SJCRH30 (cell line): ENCODE results near the gene OR4D9. TPM values are rescaled to one million over a fixed set of nuclear protein-coding genes. Genes with fewer than 3 reads are reported as not detected.
"Not testable (repeated sequence)": the region's sequence is repeated elsewhere in the genome, so short reads cannot be mapped to it uniquely, and the experiment has no call there.

Source experiments
- DNase-seq, 2 experiments: peaks; one replicate each; pipeline ENCODE4 v3.0.0-alpha.2; 2015 to 2020
- H3K27ac ChIP-seq: fragments of 250-450 bp; sonication (Bioruptor Pico); 2 replicates; pipeline ENCODE4 v1.5.1; 2020; ENCODE audit warnings: mild to moderate bottlenecking, moderate library complexity
- H3K27me3 ChIP-seq: fragments of 250-450 bp; sonication (Bioruptor Pico); 2 replicates; pipeline ENCODE4 v1.5.1; 2020; ENCODE audit warnings: mild to moderate bottlenecking, moderate library complexity
- H3K36me3 ChIP-seq: fragments of 250-450 bp; sonication (Bioruptor Pico); 2 replicates; pipeline ENCODE4 v1.5.1; 2020; ENCODE audit warnings: mild to moderate bottlenecking, moderate library complexity
- H3K4me1 ChIP-seq: fragments of 250-450 bp; sonication (Bioruptor Pico); 2 replicates; pipeline ENCODE4 v1.5.1; 2020; ENCODE audit warnings: mild to moderate bottlenecking, moderate library complexity
- H3K4me3 ChIP-seq: fragments of 250-450 bp; sonication (Bioruptor Pico); 2 replicates; pipeline ENCODE4 v1.5.1; 2020; ENCODE audit warnings: mild to moderate bottlenecking, moderate library complexity
- H3K9me3 ChIP-seq: fragments of 250-450 bp; sonication (Bioruptor Pico); replicated peaks from 2 replicates; pipeline ENCODE4 v1.5.1; 2020; ENCODE audit warnings: mild to moderate bottlenecking, moderate library complexity
- total RNA-seq: library from RNA; depleted of rRNA; stranded (reverse); fragments of >200 nt; shearing (Covaris generic); gene quantifications from 2 replicates; pipeline ENCODE4 v1.2.3, GENCODE V29; 2014; rRNA removed

Gene OR4D9
- total RNA-seq = not detected in 2 replicates

- no peak for DNase-seq
- H3K36me3 ChIP-seq = no peaks in the 10 kb centered on the region
- no peaks in the 10 kb centered on the region for H3K9me3 ChIP-seq
- H3K27ac ChIP-seq = no peak within 1 kb of the TSS
- no peak within 1 kb of the TSS for H3K4me3 ChIP-seq
- no peaks in the 10 kb centered on the region for H3K4me1 ChIP-seq
- H3K27me3 ChIP-seq = no peaks in the 10 kb centered on the region
Measured at GRCh38 chr11:59510941-59511589, at the start of gene OR4D9. TSS of gene OR4D9 (plus strand) at chr11:59511539. CDS start at chr11:59514913, 3,374 bp downstream.

GRCh38 chr11:59463190-59463641 lies 48.1 kb upstream of the OR4D9 start:
- no peaks in the 10 kb centered on the region for H3K36me3 ChIP-seq
- no peak overlapping the region for H3K27ac ChIP-seq
- H3K9me3 ChIP-seq = no peaks in the 10 kb centered on the region
- no peaks in the 10 kb centered on the region for H3K27me3 ChIP-seq
- DNase-seq = peak; percentile 15 to 52
- H3K4me1 ChIP-seq = peaks cover 3% of the 10 kb centered on the region; the same call in 1 of the 2 replicates
- H3K4me3 ChIP-seq = no peak overlapping the region

DNA sequence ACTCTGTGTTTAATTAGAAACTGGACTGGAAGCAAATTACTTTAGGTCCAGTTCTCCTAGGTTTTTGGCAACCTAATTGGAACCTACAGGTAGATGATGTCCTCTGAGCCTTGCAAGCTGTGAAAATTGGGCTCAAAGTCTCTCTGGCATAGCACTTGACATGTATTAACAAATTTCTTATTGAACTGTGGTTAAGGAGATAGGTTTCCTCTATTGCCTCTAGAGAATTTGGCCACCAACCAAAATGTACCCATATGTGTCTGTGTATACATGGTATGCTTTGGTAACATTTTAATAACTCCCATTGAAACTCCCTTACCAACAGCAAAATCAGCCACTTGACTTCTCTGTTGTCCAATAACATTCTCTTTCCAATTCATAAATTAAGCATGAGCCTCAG lies 38.3 kb upstream of the OR4D9 start, which contains the start of gene OR4D10:
TSS of gene OR4D10 (plus strand) at position 301 of the 400 bp plus-strand sequence. CDS start 4,115 bp downstream, outside the sequence.
- no peaks in the 10 kb centered on the region for H3K27me3 ChIP-seq
- H3K27ac ChIP-seq = no peak within 1 kb of the TSS
- H3K4me1 ChIP-seq = no peaks in the 10 kb centered on the region
- no peak within 1 kb of the TSS for H3K4me3 ChIP-seq
- DNase-seq = no peak
- no peaks in the 10 kb centered on the region for H3K36me3 ChIP-seq
- no peaks in the 10 kb centered on the region for H3K9me3 ChIP-seq

DNA sequence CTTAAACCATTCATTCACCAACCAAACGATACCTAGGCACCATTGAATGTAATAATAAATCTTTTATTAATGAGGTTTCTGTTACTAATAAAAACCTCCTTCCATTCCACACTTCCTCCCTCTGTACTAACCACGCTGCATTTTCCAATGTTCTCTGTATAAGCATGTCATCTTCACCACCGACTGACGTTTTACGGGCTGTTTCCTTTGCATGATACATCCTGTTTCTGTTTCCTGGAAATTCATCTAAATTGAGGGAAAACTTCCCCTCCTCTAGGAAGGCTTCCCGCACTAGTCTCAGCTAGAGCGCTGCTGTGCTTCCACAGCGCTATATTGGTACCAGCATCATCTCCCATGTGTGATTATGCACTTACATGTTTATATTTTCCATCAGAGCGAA lies 36.2 kb upstream of the OR4D9 start:
- no peak overlapping the region for H3K4me3 ChIP-seq
- H3K27me3 ChIP-seq = no peaks in the 10 kb centered on the region
- no peak for DNase-seq
- H3K27ac ChIP-seq = no peak overlapping the region
- H3K4me1 ChIP-seq = no peaks in the 10 kb centered on the region
- H3K36me3 ChIP-seq = no peaks in the 10 kb centered on the region
- H3K9me3 ChIP-seq = no peaks in the 10 kb centered on the region

- no peak for DNase-seq
- no peaks in the 10 kb centered on the region for H3K36me3 ChIP-seq
- no peak overlapping the region for H3K4me3 ChIP-seq
- no peaks in the 10 kb centered on the region for H3K9me3 ChIP-seq
- H3K27me3 ChIP-seq = no peaks in the 10 kb centered on the region
- no peak overlapping the region for H3K27ac ChIP-seq
- no peaks in the 10 kb centered on the region for H3K4me1 ChIP-seq
Measured at GRCh38 chr11:59479906-59480305, 31.4 kb upstream of the OR4D9 start.

DNA sequence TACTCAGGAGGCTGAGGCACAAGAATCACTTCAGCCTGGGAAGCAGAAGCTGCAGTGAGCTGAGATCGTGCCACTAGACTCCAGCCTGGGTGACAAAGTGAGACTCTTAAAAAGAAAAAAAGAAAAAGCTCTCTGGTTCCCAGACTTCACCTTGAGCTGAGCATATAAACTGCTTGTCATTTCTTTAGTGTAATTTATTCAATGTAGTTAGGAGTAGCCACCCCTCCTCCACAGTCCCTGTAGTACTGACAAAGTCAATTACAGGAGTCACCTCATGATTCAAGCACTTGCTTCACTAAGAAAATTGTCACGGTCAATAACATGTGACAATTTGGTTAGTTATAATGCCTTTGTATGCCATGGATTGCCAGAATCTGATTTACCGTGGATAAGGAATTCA lies 31.0 kb upstream of the OR4D9 start:
- no peaks in the 10 kb centered on the region for H3K27me3 ChIP-seq
- no peaks in the 10 kb centered on the region for H3K9me3 ChIP-seq
- no peaks in the 10 kb centered on the region for H3K36me3 ChIP-seq
- no peak overlapping the region for H3K4me3 ChIP-seq
- H3K4me1 ChIP-seq = no peaks in the 10 kb centered on the region
- DNase-seq = no peak
- H3K27ac ChIP-seq = no peak overlapping the region

- no peaks in the 10 kb centered on the region for H3K9me3 ChIP-seq
- no peaks in the 10 kb centered on the region for H3K27me3 ChIP-seq
- H3K36me3 ChIP-seq = no peaks in the 10 kb centered on the region
- DNase-seq = no peak
- H3K4me1 ChIP-seq = no peaks in the 10 kb centered on the region
- H3K27ac ChIP-seq = no peak overlapping the region
- no peak overlapping the region for H3K4me3 ChIP-seq
Measured at GRCh38 chr11:59501931-59502330, 9.4 kb upstream of the OR4D9 start.

- no peaks in the 10 kb centered on the region for H3K36me3 ChIP-seq
Measured at GRCh38 chr11:59503276-59503675, 8.1 kb upstream of the OR4D9 start, which contains the start of gene OR4D11. TSS of gene OR4D11 (plus strand) at chr11:59503576. CDS start at chr11:59503576, 0 bp downstream.

GRCh38 chr11:59511675-59512074 lies 336 bp downstream of the OR4D9 start:
- Histone ChIP-seq H3K27me3 (no peaks in the 10 kb centered on the region), H3K4me1 (no peaks in the 10 kb centered on the region), H3K27ac (no peak overlapping the region), H3K36me3 (no peaks in the 10 kb centered on the region), H3K4me3 (no peak overlapping the region), H3K9me3 (no peaks in the 10 kb centered on the region)
- no peak for DNase-seq

More at GRCh38 chr11:59503276-59503675, 8.1 kb upstream of the OR4D9 start, which contains the start of gene OR4D11:
- H3K27ac ChIP-seq = no peak within 1 kb of the TSS
- H3K4me1 ChIP-seq = no peaks in the 10 kb centered on the region
- H3K9me3 ChIP-seq = no peaks in the 10 kb centered on the region
- DNase-seq = no peak
- no peak within 1 kb of the TSS for H3K4me3 ChIP-seq
- H3K27me3 ChIP-seq = no peaks in the 10 kb centered on the region

DNA sequence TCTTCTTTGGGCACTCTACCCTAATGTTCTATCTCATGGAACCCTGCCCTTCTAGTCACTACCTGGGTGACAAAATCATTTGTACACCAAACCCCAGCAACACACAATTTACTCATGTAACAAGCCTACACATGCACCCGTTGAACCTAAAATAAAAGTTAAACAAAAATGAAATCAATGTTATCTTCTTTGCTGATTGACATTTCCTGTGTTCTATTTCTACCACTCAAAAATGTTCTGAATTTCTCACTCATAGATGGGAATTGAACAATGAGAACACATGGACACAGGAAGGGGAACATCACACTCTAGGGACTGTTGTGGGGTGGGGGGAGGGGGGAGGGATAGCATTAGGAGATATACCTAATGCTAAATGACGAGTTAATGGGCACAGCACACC lies 8.8 kb downstream of the OR4D9 start:
- H3K36me3 ChIP-seq, H3K9me3 ChIP-seq, H3K4me3 ChIP-seq, DNase-seq, H3K27me3 ChIP-seq, H3K4me1 ChIP-seq, H3K27ac ChIP-seq: not testable (repeated sequence)

DNA sequence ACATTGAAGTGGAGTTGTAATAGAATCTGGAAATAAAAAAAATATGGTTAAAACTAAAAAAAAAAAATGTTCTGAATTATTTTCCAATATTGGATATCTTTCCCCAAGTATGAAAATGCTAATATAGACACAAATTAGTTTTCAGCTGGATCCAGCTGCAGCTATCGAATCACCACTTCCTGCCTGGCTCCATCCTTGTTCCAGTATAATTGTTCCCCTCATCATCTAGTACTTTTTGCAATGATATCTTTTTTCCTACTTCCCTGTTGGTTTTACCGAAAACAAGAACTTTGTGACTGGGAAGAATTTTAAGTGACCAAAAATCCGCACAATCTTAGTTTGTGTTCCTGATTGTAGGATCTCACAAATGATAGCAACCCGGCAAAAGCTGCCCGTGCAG lies 9.4 kb downstream of the OR4D9 start:
- Histone ChIP-seq H3K4me1 (no peaks in the 10 kb centered on the region), H3K4me3 (no peak overlapping the region), H3K27me3 (peaks cover 3% of the 10 kb centered on the region; the same call in 1 of the 2 replicates), H3K36me3 (no peaks in the 10 kb centered on the region), H3K27ac (no peak overlapping the region), H3K9me3 (no peaks in the 10 kb centered on the region)
- DNase-seq = no peak

DNA sequence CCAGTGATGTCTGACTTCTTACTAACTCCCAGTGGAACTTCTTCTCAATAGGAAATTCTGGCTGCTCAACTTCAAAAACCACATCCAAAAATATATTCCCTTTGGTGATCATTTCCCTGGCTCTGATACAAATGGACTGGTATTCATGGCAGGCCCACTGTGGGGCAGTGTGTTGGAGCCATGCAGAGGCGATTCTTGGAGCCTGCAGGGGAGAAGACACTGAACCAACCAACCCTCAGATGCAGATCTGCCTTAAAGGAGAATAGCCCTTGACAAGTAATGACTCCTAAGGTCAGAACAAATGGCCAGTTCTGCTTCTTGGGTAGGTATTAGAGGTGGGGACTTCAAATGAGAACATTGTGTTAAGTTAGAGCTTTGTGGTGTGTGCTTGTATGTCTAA lies 12.2 kb downstream of the OR4D9 start:
- H3K27me3 ChIP-seq = peaks cover 3% of the 10 kb centered on the region; the same call in 1 of the 2 replicates
- H3K4me3 ChIP-seq = no peak overlapping the region
- no peaks in the 10 kb centered on the region for H3K4me1 ChIP-seq
- DNase-seq = no peak
- H3K27ac ChIP-seq = no peak overlapping the region
- H3K36me3 ChIP-seq = no peaks in the 10 kb centered on the region
- H3K9me3 ChIP-seq = no peaks in the 10 kb centered on the region

DNA sequence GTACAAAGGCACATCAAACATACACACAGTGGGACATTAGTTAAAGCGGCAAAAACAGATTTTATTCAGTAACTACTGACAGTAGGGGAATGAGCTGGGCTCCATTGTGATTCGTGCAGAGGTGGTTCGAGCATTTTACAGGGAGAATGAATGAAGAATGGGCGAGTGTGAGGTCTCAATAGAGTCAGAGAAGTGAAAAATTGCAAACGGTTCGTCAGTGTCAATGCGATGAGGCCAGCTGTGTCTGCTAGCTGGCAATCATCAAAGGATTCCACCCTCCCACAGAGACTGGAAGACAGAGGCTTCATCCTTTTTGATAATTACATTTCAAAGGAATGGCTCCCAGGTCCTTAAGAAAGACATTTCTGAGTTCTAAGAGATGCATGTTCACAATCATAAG lies 17.4 kb downstream of the OR4D9 start:
- no peak overlapping the region for H3K27ac ChIP-seq

DNA sequence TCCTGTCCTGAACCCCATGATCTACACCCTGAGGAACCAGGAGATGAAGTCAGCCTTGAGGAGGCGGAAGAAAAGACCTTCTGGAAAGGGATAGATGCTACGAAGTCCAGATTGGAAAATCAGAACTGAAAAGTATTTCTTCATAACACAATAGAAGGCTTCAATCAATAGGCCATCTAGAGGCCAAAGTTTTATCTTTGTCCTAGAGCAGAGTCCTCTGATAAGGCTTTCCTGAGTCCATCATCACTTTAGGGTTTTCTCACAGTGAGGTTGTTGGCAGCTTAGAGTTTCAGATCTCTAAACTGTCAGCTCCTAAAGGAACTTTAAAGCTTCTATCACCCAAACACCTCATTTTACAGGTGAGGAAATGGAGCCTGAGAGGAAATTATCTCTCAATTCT lies 21.3 kb downstream of the OR4D9 start:
- Histone ChIP-seq H3K4me3 (no peak overlapping the region), H3K27ac (no peak overlapping the region), H3K9me3 (no peaks in the 10 kb centered on the region), H3K36me3 (no peaks in the 10 kb centered on the region), H3K4me1 (no peaks in the 10 kb centered on the region), H3K27me3 (no peaks in the 10 kb centered on the region)
- DNase-seq = no peak

More for the DNA sequence above, 17.4 kb downstream of the OR4D9 start:
- H3K9me3 ChIP-seq = no peaks in the 10 kb centered on the region
- no peaks in the 10 kb centered on the region for H3K4me1 ChIP-seq
- no peak for DNase-seq
- no peaks in the 10 kb centered on the region for H3K36me3 ChIP-seq
- H3K27me3 ChIP-seq = no peaks in the 10 kb centered on the region
- H3K4me3 ChIP-seq = no peak overlapping the region

GRCh38 chr11:59534676-59535075 lies 23.3 kb downstream of the OR4D9 start:
- no peak for DNase-seq
- Histone ChIP-seq H3K36me3 (no peaks in the 10 kb centered on the region), H3K9me3 (no peaks in the 10 kb centered on the region), H3K27me3 (no peaks in the 10 kb centered on the region), H3K4me3 (no peak overlapping the region), H3K27ac (no peak overlapping the region), H3K4me1 (no peaks in the 10 kb centered on the region)
